Measurements from ENCODE around the gene SKIL.
A peak's percentile ranks its signal among the peaks of the same experiment; 100 is the strongest.

Gene SKIL

GRCh38 chr3:170353485-170353884, 4.0 kb upstream of the SKIL start:
- no peak overlapping the region for H3K4me3 ChIP-seq (replicated peaks; ENCODE audit: low read depth, low read length)

GRCh38 chr3:170354760-170355159, 2.8 kb upstream of the SKIL start:
- no peak overlapping the region for H3K4me3 ChIP-seq (replicated peaks; ENCODE audit: low read depth, low read length)
- DNase-seq (ENCODE audit: extremely low read depth, low read depth): no peak
- TF ChIP-seq, protein P1, sequence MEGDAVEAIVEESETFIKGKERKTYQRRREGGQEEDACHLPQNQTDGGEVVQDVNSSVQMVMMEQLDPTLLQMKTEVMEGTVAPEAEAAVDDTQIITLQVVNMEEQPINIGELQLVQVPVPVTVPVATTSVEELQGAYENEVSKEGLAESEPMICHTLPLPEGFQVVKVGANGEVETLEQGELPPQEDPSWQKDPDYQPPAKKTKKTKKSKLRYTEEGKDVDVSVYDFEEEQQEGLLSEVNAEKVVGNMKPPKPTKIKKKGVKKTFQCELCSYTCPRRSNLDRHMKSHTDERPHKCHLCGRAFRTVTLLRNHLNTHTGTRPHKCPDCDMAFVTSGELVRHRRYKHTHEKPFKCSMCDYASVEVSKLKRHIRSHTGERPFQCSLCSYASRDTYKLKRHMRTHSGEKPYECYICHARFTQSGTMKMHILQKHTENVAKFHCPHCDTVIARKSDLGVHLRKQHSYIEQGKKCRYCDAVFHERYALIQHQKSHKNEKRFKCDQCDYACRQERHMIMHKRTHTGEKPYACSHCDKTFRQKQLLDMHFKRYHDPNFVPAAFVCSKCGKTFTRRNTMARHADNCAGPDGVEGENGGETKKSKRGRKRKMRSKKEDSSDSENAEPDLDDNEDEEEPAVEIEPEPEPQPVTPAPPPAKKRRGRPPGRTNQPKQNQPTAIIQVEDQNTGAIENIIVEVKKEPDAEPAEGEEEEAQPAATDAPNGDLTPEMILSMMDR (IDR thresholded peaks at IDR 0.05; ENCODE audit: low read depth, low read length, missing control alignments): no peak

More at GRCh38 chr3:170353485-170353884, 4.0 kb upstream of the SKIL start:
- TF ChIP-seq, protein P1 (IDR thresholded peaks at IDR 0.05; ENCODE audit: low read depth, low read length, missing control alignments): no peak
- no peak for DNase-seq (ENCODE audit: extremely low read depth, low read depth)

DNA sequence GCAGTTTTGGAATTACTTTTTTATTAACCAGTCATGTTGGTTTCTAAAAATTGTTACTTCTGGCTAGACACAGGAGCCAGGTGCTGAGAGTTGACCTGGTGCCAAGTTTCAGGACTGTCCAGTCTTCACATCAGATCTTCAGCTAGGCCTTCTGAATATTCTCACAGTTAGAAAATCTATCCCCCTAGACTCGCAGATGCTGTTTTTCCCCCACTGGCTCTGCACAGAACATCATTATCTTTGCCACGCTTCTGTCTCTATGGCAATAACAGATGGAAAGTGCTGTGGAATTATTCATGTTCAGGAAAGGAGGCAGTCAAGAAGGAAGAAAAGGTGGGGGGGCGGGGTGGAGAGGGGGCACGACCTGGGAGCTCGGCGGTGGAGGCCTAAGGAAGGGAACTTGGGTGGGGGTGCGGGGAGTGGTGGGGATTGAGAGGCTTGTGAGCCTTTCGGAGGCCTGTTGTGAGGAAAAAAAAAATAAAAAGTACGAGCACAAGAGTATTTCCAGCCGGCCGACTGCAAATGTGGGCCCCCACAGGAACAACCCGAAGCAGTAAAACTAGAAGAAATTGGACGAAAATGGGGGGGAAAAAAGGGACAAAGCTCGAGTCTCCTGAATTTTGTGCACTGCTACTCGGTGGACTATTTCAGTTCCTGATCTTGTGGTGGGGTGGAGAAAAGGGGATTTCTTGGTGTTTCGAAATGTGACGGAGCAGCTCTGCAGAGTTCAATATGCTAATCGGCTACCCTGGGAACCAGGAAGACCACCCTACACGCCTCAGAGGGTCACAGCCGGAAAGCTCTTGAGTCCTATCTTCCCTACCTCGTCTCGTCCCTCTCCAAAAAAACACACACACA, 1.5 kb upstream of the SKIL start:
- TF ChIP-seq, protein P1 (IDR thresholded peaks at IDR 0.05; ENCODE audit: low read depth, low read length, missing control alignments): no peak
- peak overlapping the region; percentile 31 for H3K4me3 ChIP-seq (replicated peaks; ENCODE audit: low read depth, low read length)
- no peak for DNase-seq (ENCODE audit: extremely low read depth, low read depth)

DNA sequence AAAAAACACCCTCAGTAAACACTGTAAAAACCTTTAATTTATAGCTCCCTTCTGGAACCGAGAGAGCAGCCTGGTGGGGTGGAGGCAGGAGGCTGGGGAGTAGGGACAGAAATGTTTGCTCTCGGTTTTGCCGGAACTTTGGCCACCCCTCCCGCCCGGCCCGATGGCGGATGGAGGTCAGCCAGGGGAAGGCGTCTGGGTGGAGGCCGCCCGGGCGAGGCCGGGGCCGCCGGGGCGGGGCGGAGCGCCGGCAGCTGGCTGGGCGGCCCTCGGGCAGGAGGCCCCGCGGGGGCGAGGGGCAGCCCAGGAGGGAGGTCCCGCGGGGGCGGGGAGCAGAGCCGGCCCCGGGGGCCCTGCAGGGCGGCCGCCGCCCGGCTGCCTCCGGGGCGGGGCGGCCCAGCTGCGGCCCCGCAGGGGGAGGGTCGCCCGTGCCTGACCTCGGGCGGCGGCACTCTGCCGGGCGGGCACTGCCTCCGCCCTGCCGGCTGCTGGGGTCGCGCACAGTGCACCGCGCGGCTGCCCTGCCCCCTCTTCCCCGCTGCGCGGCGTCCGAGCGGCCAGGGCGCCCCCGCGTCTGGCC, 829 bp upstream of the SKIL start:
- DNase-seq (ENCODE audit: extremely low read depth, low read depth): no peak
- TF ChIP-seq, protein P1 (IDR thresholded peaks at IDR 0.05; ENCODE audit: low read depth, low read length, missing control alignments): no peak
- H3K4me3 ChIP-seq (replicated peaks; ENCODE audit: low read depth, low read length): peak overlapping the region; percentile 31

DNA sequence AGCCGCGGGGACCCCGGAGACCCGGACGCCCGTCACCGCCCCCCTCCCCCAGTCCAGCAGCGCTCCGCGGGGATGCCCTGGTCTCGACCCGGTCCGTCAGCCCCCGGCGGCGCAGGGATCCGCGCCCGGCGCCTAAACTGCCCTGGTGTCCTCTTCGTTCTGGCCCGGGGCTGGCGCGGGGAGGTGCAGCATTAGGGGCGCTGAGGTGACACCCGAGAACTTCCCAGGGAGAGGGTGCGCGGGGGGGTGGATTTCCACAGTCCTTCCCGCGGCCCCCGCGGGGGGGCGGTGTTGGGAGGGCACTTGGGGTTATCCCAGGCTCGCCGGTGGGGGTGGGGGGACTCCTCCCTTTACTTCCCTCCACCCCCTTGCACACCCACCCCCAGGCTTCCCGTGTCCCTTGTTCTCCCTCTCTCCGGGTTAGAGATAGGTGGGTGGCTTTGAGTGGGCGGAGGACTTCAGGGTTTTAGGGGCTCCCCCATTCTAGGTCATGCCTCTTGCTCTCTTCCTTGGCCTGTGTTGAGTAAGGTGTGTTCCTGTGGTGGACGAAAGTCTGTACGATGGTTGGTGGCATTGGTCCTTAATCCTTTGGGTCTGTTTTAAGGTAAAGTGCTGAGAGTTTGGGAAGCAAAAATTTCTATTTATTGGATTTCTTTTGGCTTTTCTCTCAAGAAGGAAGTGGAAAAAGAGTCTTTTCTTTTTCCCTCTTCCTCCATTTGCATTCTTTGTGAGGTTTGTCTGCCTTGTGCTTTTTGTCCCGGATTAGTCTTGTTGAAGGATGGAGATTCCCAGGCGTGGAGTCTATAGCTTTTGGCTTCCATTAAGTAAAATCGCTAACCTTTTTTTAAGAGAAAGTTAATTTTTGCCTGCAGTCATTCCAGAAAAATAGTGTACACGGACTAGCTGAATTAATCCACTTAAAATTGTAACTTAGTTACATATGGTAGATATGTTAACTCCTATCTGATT, 811 bp downstream of the SKIL start:
- DNase-seq (ENCODE audit: extremely low read depth, low read depth): no peak
- H3K4me3 ChIP-seq (replicated peaks; ENCODE audit: low read depth, low read length): peak overlapping the region; percentile 75
- TF ChIP-seq, protein P1 (IDR thresholded peaks at IDR 0.05; ENCODE audit: low read depth, low read length, missing control alignments): peak; percentile 45

- TF ChIP-seq, protein P1 (IDR thresholded peaks at IDR 0.05; ENCODE audit: low read depth, low read length, missing control alignments): no peak
- peak overlapping the region; percentile 75 for H3K4me3 ChIP-seq (replicated peaks; ENCODE audit: low read depth, low read length)
These were observed 1.7 kb downstream of the SKIL start for GRCh38 chr3:170359178-170359704.

More at GRCh38 chr3:170359178-170359704, 1.7 kb downstream of the SKIL start:
- no peak for DNase-seq (ENCODE audit: extremely low read depth, low read depth)
